NCI-H446 (cell line): Measurements from ENCODE around the gene TSPOAP1.

Experiments used
- DNase-seq, 2 experiments: peaks; one replicate each; lab custom pipeline; 2025; lab: John Stamatoyannopoulos, UW

Gene TSPOAP1

GRCh38 chr17:58339755-58340404 lies 11.3 kb upstream of the TSPOAP1 start:
- no peak for DNase-seq

GRCh38 chr17:58338841-58339754 lies 10.5 kb upstream of the TSPOAP1 start:
- DNase-seq = no peak

- DNase-seq = no peak
These were observed 9.9 kb upstream of the TSPOAP1 start for GRCh38 chr17:58338454-58338840.

GRCh38 chr17:58337600-58338453 lies 9.2 kb upstream of the TSPOAP1 start:
- peak in 1 of 2 experiments; percentile 17 for DNase-seq

GRCh38 chr17:58337210-58337599 lies 8.6 kb upstream of the TSPOAP1 start:
- DNase-seq = no peak

- DNase-seq = no peak
These were observed 8.0 kb upstream of the TSPOAP1 start for GRCh38 chr17:58336456-58337209.

- no peak for DNase-seq
These were observed 7.3 kb upstream of the TSPOAP1 start for GRCh38 chr17:58335779-58336455.

- no peak for DNase-seq
These were observed 6.6 kb upstream of the TSPOAP1 start for GRCh38 chr17:58335061-58335731.

GRCh38 chr17:58334661-58335060 lies 6.1 kb upstream of the TSPOAP1 start:
- DNase-seq = no peak

GRCh38 chr17:58334256-58334655 lies 5.7 kb upstream of the TSPOAP1 start:
- no peak for DNase-seq

- no peak for DNase-seq
These were observed 5.2 kb upstream of the TSPOAP1 start for GRCh38 chr17:58333736-58334207.

GRCh38 chr17:58332778-58333735 lies 4.5 kb upstream of the TSPOAP1 start:
- DNase-seq = no peak

GRCh38 chr17:58331815-58332777 lies 3.5 kb upstream of the TSPOAP1 start:
- DNase-seq = no peak

GRCh38 chr17:58330997-58331814 lies 2.6 kb upstream of the TSPOAP1 start:
- no peak for DNase-seq

GRCh38 chr17:58330538-58330996 lies 2.0 kb upstream of the TSPOAP1 start:
- no peak for DNase-seq

- no peak for DNase-seq
These were observed 1.4 kb upstream of the TSPOAP1 start for GRCh38 chr17:58329810-58330537.
